ENCODE data around the gene AK4. TPM values are rescaled to one million over a fixed set of nuclear protein-coding genes. Genes with fewer than 3 reads are reported as not detected.

The AK4 gene
- total RNA-seq, 3 donors from 2014 or later = 18.2 to 47.3 (median 41.0) TPM

DNA sequence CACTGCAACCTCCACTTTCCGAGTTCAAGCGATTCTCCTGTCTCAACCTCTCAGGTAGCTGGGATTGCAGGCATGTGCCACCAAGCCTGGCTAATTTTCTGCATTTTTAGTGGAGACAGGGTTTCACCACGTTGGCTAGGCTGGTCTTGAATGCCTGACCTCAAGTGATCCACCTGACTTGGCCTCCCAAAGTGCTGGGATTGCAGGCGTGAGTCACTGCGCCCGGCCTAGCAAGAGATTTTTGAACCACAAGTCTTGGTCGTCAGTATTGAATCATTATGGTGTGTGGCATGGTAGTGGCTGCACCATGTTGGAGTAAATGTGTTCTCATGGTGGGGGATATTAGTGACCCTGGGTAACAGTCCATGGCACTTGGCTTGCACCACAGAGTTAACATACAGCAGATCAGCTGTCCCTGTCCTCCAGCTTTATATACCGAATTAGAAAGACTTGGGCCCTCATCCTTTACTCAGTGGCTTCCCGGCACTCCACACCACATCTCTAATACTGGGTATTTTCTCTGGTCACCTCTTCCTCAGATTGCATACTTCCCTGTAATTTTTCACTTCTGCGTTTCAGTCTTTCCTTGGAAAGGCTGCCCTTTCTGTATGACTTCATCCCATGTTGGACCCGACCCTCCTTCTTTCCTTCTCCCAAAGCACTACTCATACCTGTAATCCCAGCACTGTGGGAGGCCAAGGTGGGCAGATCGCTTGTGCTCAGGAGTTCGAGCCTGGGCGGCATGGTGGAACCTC, 25.1 kb downstream of the AK4 start:
- intact Hi-C loops (cut with DNase I; ENCODE audit: low total_unique reads) = no loop called here
- peaks cover 9 to 20% of the 10 kb centered on the region in 2 donors for H3K4me1 ChIP-seq

DNA sequence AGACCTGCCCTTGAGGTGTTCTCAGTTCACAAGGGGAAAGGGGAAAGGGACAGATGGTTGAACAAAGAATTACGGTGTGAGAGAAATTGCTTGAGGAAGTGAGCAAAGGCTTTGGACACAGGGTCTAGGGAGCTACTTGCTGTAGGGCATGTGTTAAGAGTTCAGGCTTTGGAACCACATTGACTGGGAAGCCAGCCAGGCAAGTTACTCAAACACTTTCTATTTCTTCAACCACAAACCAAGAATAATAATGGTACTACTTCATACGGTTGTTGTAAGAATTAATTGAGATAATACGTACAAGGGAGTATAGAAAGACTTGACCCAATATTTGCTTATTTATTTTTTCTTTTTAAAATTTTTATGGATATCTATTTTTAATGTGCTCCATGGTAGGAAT, 26.6 kb downstream of the AK4 start:
- peak; percentile 61 to 89 for DNase-seq (ENCODE audit: low spot score in 2 of 2)
- H3K27ac ChIP-seq = peak overlapping the region; percentile 41 to 80
- no peak overlapping the region for H3K4me3 ChIP-seq
- no peaks in the 10 kb centered on the region for H3K27me3 ChIP-seq
- intact Hi-C loops (cut with DNase I; ENCODE audit: low total_unique reads) = no loop called here
- no peaks in the 10 kb centered on the region for H3K36me3 ChIP-seq
- peaks cover 9 to 20% of the 10 kb centered on the region in 2 donors for H3K4me1 ChIP-seq
- no peaks in the 10 kb centered on the region for H3K9me3 ChIP-seq
- TF ChIP-seq POLR2A (IDR thresholded peaks at IDR 0.05) (no peak), POLR2AphosphoS5 (IDR thresholded peaks at IDR 0.05) (peak in 1 of 3 donors; percentile 74)
- TF ChIP-seq, protein P1, sequence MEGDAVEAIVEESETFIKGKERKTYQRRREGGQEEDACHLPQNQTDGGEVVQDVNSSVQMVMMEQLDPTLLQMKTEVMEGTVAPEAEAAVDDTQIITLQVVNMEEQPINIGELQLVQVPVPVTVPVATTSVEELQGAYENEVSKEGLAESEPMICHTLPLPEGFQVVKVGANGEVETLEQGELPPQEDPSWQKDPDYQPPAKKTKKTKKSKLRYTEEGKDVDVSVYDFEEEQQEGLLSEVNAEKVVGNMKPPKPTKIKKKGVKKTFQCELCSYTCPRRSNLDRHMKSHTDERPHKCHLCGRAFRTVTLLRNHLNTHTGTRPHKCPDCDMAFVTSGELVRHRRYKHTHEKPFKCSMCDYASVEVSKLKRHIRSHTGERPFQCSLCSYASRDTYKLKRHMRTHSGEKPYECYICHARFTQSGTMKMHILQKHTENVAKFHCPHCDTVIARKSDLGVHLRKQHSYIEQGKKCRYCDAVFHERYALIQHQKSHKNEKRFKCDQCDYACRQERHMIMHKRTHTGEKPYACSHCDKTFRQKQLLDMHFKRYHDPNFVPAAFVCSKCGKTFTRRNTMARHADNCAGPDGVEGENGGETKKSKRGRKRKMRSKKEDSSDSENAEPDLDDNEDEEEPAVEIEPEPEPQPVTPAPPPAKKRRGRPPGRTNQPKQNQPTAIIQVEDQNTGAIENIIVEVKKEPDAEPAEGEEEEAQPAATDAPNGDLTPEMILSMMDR (IDR thresholded peaks at IDR 0.05) = no peak

More for the DNA sequence above, 25.1 kb downstream of the AK4 start:
- H3K4me3 ChIP-seq = no peak overlapping the region
- H3K27ac ChIP-seq = peak overlapping the region; percentile 57 to 68
- no peak for DNase-seq (ENCODE audit: low spot score in 2 of 2)
- no peaks in the 10 kb centered on the region for H3K9me3 ChIP-seq
- TF ChIP-seq POLR2A (IDR thresholded peaks at IDR 0.05) = no peak
- TF ChIP-seq, protein P1 (IDR thresholded peaks at IDR 0.05) = no peak
- TF ChIP-seq POLR2AphosphoS5 (IDR thresholded peaks at IDR 0.05) = no peak
- no peaks in the 10 kb centered on the region for H3K36me3 ChIP-seq
- no peaks in the 10 kb centered on the region for H3K27me3 ChIP-seq

DNA sequence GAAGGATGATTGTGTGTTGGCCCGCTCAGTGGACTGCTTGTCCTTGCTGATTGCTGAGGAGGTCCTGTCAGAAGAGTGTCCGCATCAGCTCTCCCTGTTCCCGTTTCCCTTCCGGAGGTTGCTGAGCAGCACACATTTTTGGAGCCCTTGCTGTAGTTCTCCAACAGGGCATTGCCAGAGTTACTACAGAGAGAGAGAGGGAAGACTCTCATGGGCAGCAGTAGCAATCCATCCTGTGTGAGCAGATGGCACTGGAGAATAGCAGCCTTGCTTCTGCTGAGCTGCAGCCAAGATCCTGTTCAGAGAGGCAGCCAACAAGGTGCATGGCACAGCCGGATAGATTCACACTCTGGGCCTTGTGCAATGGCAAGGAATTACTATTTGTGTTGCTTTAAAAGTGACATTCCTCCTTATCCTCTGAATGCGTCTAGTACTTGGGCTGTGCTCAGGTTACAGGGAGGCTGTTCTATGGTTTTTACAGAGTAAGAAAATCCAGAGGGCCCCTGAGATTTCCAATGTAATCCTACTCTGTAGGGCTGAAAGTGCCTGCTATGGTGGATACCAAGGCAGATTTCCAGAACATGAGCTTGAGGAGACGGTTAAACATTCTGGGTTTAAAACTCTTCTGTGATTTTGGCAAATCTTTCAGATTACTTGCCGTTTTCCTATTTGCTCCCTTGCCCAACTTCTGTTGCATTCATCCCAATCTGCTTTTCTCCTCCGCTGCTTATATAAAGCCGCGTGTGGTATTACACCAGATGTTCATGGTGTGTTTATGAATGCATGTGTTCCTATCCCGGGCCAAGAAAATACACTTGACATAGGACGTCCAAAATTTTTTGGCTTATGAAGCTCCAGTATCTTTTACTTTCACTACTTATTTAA, 27.4 kb downstream of the AK4 start:
- H3K36me3 ChIP-seq = no peaks in the 10 kb centered on the region
- peak overlapping the region; percentile 80 for H3K27ac ChIP-seq
- H3K4me1 ChIP-seq = peaks cover 3 to 16% of the 10 kb centered on the region in 2 donors
- H3K27me3 ChIP-seq = no peaks in the 10 kb centered on the region
- intact Hi-C loops (cut with DNase I; ENCODE audit: low total_unique reads) = no loop called here
- TF ChIP-seq POLR2A (IDR thresholded peaks at IDR 0.05) (no peak), POLR2AphosphoS5 (IDR thresholded peaks at IDR 0.05) (no peak)
- TF ChIP-seq, protein P1 (IDR thresholded peaks at IDR 0.05) = no peak
- no peaks in the 10 kb centered on the region for H3K9me3 ChIP-seq
- H3K4me3 ChIP-seq = peak overlapping the region in 1 of 3 donors; percentile 7
- no peak for DNase-seq (ENCODE audit: low spot score in 2 of 2)

GRCh38 chr1:65176056-65176450, 28.1 kb downstream of the AK4 start:
- intact Hi-C loops (cut with DNase I; ENCODE audit: low total_unique reads) = no loop called here
- Histone ChIP-seq H3K27ac (peak overlapping the region; percentile 70 to 80), H3K4me1 (peaks cover 2 to 16% of the 10 kb centered on the region in 2 donors), H3K4me3 (no peak overlapping the region), H3K36me3 (no peaks in the 10 kb centered on the region), H3K27me3 (no peaks in the 10 kb centered on the region), H3K9me3 (no peaks in the 10 kb centered on the region)
- no peak for DNase-seq (ENCODE audit: low spot score in 2 of 2)
- TF ChIP-seq POLR2AphosphoS5 (IDR thresholded peaks at IDR 0.05) (no peak), POLR2A (IDR thresholded peaks at IDR 0.05) (no peak)
- TF ChIP-seq, protein P1 (IDR thresholded peaks at IDR 0.05) = no peak

Data from breast epithelium (tissue), 4 donors.